Right cardiac atrium (tissue), 5 donors: Measurements from ENCODE around the gene EFHC1. TPM values are rescaled to one million over a fixed set of nuclear protein-coding genes. Genes with fewer than 3 reads are reported as not detected.

ENCODE experiments used
- ATAC-seq, 2 donors: fragments of 200-7000 bp; cut with Tn5 transposase; one replicate each; pipeline versions ENCODE4 v1.8.0 to v1.9.1; 2020; ENCODE audit warnings: moderate library complexity in 2 of 2, mild to moderate bottlenecking in 1 of 2
- DNase-seq, 3 donors: peaks; one replicate each; pipeline ENCODE4 v3.0.0-alpha.2; 2020
- H3K27ac ChIP-seq: one replicate; pipeline ENCODE4 v1.5.1; 2013; ENCODE audit warnings: mild to moderate bottlenecking, low read length, control low read depth, moderate library complexity
- H3K27me3 ChIP-seq: one replicate; pipeline ENCODE4 v1.6.1; 2013; ENCODE audit not compliant: control insufficient read depth, insufficient read depth
- H3K4me1 ChIP-seq: one replicate; pipeline ENCODE4 v1.6.1; 2013; ENCODE audit warnings: low read length; ENCODE audit not compliant: control insufficient read depth, insufficient read depth
- H3K4me3 ChIP-seq: one replicate; pipeline ENCODE4 v1.5.1; 2013; ENCODE audit warnings: low read length, control low read depth
- H3K9me3 ChIP-seq: one replicate; pipeline ENCODE4 v1.6.1; 2013; ENCODE audit warnings: low read length; ENCODE audit not compliant: control insufficient read depth
- WGBS: extraction: QIAGEN DNeasy Blood & Tissue Kit; methylation state at CpG from one replicate; pipeline ENCODE4 v1.1.7; 2013; 5-methylcytosine and 5-hydroxymethylcytosine counted together
- intact Hi-C, 4 donors: fragments of 100-400 bp; cut with DNase I; formaldehyde crosslinking; loops; one replicate each; pipeline versions ENCODE4 v1.11.0 to v1.14.0; 2022 to 2023
- polyA plus RNA-seq: library from polyadenylated mRNA; stranded (reverse); fragments of 200-250 nt; gene quantifications from one replicate; pipeline ENCODE4 v1.2.3, GENCODE V29; 2013
- total RNA-seq, 4 donors: library from RNA; stranded (reverse); fragmentation: NEBNext Ultra II Directional; extraction: Animal tissue kit (Norgen Biotek cat#: 25700); gene quantifications; one replicate each; pipeline ENCODE4 v1.2.1, GENCODE V29; 2021
- donor health status: healthy with polysubstance abuse.
- donor health status: DM: no; HTN: yes; CAD: no.
- donor health status: DM: no; HTN: no; CAD: no.
- donor health status: DM: no; HTN: yes; CAD: no; lungs with severe emphysema.
- donor health status: DM: yes; HTN: yes; CAD: no.

The EFHC1 gene
- total and polyA plus RNA-seq, 5 donors = 4.9 to 10.5 (median 10.0) TPM

GRCh38 chr6:52491203-52492069 lies 71.3 kb downstream of the EFHC1 start:
- Histone ChIP-seq H3K9me3 (no peaks in the 10 kb centered on the region), H3K4me3 (no peak overlapping the region), H3K27me3 (no peaks in the 10 kb centered on the region), H3K4me1 (peaks cover 2% of the 10 kb centered on the region), H3K27ac (no peak overlapping the region)
- DNase-seq (peak in 1 of 3 donors; percentile 48), ATAC-seq (no peak)
- 71% methylated on average over 14 of the region's 14 CpGs for WGBS
- intact Hi-C loops = no loop called here

GRCh38 chr6:52493669-52494068 lies 73.5 kb downstream of the EFHC1 start:
- 64% methylated on average over 3 of the region's 3 CpGs for WGBS
- DNase-seq (no peak), ATAC-seq (no peak)
- peaks cover 7% of the 10 kb centered on the region for H3K4me1 ChIP-seq
- H3K4me3 ChIP-seq = no peak overlapping the region
- no peaks in the 10 kb centered on the region for H3K9me3 ChIP-seq
- intact Hi-C loops = no loop called here
- no peaks in the 10 kb centered on the region for H3K27me3 ChIP-seq
- H3K27ac ChIP-seq = no peak overlapping the region

- peaks cover 10% of the 10 kb centered on the region for H3K4me1 ChIP-seq
- DNase-seq (no peak), ATAC-seq (no peak)
- WGBS = 97% methylated on average over 7 of the region's 7 CpGs
- no peaks in the 10 kb centered on the region for H3K9me3 ChIP-seq
- intact Hi-C loops = loop anchor here in 2 of 4 donors (5.0 kb wide), 1 partner anchor 72 kb away; the partner anchor contains the start of gene EFHC1 (in 2 of the 2)
- no peak overlapping the region for H3K27ac ChIP-seq
- no peaks in the 10 kb centered on the region for H3K27me3 ChIP-seq
- no peak overlapping the region for H3K4me3 ChIP-seq
These were observed 74.3 kb downstream of the EFHC1 start for GRCh38 chr6:52494298-52495072.

GRCh38 chr6:52495922-52496321 lies 75.8 kb downstream of the EFHC1 start:
- Histone ChIP-seq H3K4me1 (peaks cover 8% of the 10 kb centered on the region), H3K9me3 (no peaks in the 10 kb centered on the region), H3K27ac (no peak overlapping the region), H3K4me3 (no peak overlapping the region), H3K27me3 (no peaks in the 10 kb centered on the region)
- intact Hi-C loops = loop anchor here in 2 of 4 donors (5.0 kb wide), 1 partner anchor 74 kb away; the partner anchor contains the start of gene EFHC1 (in 2 of the 2)
- no peak for ATAC-seq
- WGBS = 70% methylated on average over 3 of the region's 3 CpGs
- DNase-seq = no peak

- no peak for DNase-seq
- WGBS = 90% methylated on average over 2 of the region's 2 CpGs
- Histone ChIP-seq H3K27me3 (no peaks in the 10 kb centered on the region), H3K9me3 (no peaks in the 10 kb centered on the region), H3K4me3 (no peak overlapping the region), H3K27ac (no peak overlapping the region), H3K4me1 (peaks cover 8% of the 10 kb centered on the region)
- intact Hi-C loops = loop anchor here in 2 of 4 donors (5.0 kb wide), 1 partner anchor 74 kb away; the partner anchor contains the start of gene EFHC1 (in 2 of the 2)
- ATAC-seq = no peak
These were observed 76.5 kb downstream of the EFHC1 start for GRCh38 chr6:52496631-52497030.

- H3K27me3 ChIP-seq = no peaks in the 10 kb centered on the region
- peak overlapping the region; percentile 91 for H3K27ac ChIP-seq
- ATAC-seq (peak; percentile 13 to 54), DNase-seq (peak; percentile 49 to 70 (median 63))
- no peak overlapping the region for H3K4me3 ChIP-seq
- H3K9me3 ChIP-seq = no peaks in the 10 kb centered on the region
- H3K4me1 ChIP-seq = peaks cover 8% of the 10 kb centered on the region
- 56% methylated on average over 14 of the region's 14 CpGs for WGBS
- intact Hi-C loops = loop anchor here in 2 of 4 donors (5.0 kb wide), 1 partner anchor 76 kb away; the partner anchor contains the start of gene EFHC1 (in 2 of the 2)
These were observed 77.7 kb downstream of the EFHC1 start for GRCh38 chr6:52497652-52498408.

GRCh38 chr6:52498538-52499017 lies 78.4 kb downstream of the EFHC1 start:
- no peaks in the 10 kb centered on the region for H3K27me3 ChIP-seq
- peak in 1 of 2 donors; percentile 6 for ATAC-seq
- intact Hi-C loops = loop anchor here in 2 of 4 donors (5.0 kb wide), 1 partner anchor 76 kb away; the partner anchor contains the start of gene EFHC1 (in 2 of the 2)
- H3K9me3 ChIP-seq = no peaks in the 10 kb centered on the region
- 72% methylated on average over 11 of the region's 11 CpGs for WGBS
- H3K4me3 ChIP-seq = no peak overlapping the region
- peaks cover 8% of the 10 kb centered on the region for H3K4me1 ChIP-seq
- peak overlapping the region; percentile 91 for H3K27ac ChIP-seq
- peak in 2 of 3 donors; percentile 71 to 75 for DNase-seq

- Histone ChIP-seq H3K9me3 (no peaks in the 10 kb centered on the region), H3K27me3 (no peaks in the 10 kb centered on the region), H3K4me3 (no peak overlapping the region), H3K4me1 (peaks cover 13% of the 10 kb centered on the region), H3K27ac (peak overlapping the region; percentile 91)
- DNase-seq (no peak), ATAC-seq (no peak)
- intact Hi-C loops = loop anchor here in 2 of 4 donors (5.0 kb wide), 1 partner anchor 77 kb away; the partner anchor contains the start of gene EFHC1 (in 2 of the 2)
- WGBS = 35% methylated on average over 1 of the region's 1 CpG
These were observed 78.9 kb downstream of the EFHC1 start for GRCh38 chr6:52499026-52499425.

GRCh38 chr6:52499681-52500236 lies 79.6 kb downstream of the EFHC1 start:
- peaks cover 13% of the 10 kb centered on the region for H3K4me1 ChIP-seq
- peak overlapping the region; percentile 97 for H3K27ac ChIP-seq
- intact Hi-C loops = loop anchor here (2.0 to 10.0 kb wide), 5 partner anchors 75 to 81 kb away; partner anchors contain the start of genes EFHC1 (in 3 of the 4) and TRAM2 (in 3 of the 4)
- ATAC-seq (peak; percentile 5 to 59), DNase-seq (peak in 2 of 3 donors; percentile 68 to 73)
- no peak overlapping the region for H3K4me3 ChIP-seq
- no peaks in the 10 kb centered on the region for H3K27me3 ChIP-seq
- no peaks in the 10 kb centered on the region for H3K9me3 ChIP-seq
- 68% methylated on average over 11 of the region's 11 CpGs for WGBS
